ENCODE measurements around the gene RETREG1. TPM values are rescaled to one million over a fixed set of nuclear protein-coding genes. Genes with fewer than 3 reads are reported as not detected.
A peak's percentile ranks its signal among the peaks of the same experiment; 100 is the strongest.
"Not testable (repeated sequence)": the region's sequence is repeated elsewhere in the genome, so short reads cannot be mapped to it uniquely, and the experiment has no call there.

Gene RETREG1
- total RNA-seq, 2 donors from 2014 or later: 114 to 145 TPM

DNA sequence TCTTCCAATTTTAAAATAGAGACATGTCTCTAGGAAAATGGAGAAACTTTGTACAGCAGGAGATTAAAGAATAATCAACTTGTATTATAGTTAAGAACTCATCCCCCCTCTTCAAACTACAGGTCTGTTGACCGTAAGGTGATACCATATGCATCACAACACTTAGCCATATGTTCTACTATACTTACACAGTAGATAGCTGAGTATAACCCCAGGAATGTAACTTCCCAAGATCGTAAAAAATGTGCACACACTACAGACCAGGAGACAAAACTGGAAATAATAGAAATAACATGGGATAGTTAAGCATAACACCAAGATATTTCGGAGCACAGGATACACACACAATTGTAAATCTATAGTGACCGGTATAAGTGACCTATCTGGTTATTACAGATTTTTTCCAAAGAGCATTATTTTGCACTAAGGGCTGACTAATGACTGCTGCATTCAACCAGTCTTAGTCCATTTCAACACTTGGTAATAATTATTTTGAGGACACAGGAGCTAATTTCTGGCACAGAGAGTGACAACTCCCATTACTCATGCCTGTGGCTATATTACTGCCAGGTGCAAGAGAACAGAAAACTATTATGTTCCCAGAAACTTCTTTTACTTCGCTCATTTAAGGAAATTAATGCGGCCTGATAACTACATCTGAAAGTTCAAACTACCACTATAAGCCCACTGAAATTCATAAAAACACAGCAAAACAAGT lies 135.8 kb downstream of the RETREG1 start:
- no peak for ATAC-seq
- intact Hi-C loops (cut with DNase I): loop anchor here (10.0 kb wide), 2 partner anchors 74 to 704 kb away; no protein-coding TSS in a partner anchor
- DNase-seq: no peak

DNA sequence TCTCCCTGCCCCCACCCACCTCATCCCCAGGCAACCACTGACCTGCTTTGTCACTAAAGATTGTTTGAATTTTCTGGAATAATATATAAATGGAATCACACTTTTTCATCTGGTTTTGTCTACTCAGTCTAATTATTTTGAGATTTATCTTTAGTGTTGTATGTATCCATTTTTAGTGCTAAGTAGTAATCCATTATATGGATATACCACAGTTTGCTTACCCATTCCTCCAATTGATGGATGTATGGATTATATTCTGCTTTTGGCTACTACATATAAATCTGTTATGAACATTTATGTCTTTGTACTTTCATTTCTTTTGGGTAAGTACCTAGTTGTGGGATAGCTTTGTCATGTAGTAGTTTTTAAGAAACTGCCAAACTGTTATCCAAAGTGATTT lies 136.7 kb downstream of the RETREG1 start:
- intact Hi-C loops (cut with DNase I): loop anchor here (10.0 kb wide), 2 partner anchors 75 to 705 kb away; no protein-coding TSS in a partner anchor
- DNase-seq: no peak
- no peak for ATAC-seq

DNA sequence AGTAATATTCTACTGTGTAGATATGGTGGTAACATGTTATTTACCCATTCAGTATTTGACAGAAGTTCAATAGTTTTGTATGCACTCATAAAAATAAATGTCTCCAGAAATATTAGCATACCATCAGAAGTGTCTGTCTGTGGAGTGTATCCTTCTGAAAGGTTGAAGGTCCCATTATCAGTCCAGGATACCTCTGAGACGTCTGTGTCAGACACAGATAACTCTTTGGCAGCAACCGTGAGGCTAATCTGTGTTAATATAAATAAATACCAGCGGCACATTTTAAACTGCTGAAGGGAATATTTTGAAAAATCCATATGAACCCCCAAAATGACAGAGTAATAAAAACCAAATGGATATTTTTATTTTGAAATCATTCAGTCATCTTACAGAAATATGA lies 139.3 kb downstream of the RETREG1 start:
- ATAC-seq: no peak
- intact Hi-C loops (cut with DNase I): no loop called here
- no peak for DNase-seq

DNA sequence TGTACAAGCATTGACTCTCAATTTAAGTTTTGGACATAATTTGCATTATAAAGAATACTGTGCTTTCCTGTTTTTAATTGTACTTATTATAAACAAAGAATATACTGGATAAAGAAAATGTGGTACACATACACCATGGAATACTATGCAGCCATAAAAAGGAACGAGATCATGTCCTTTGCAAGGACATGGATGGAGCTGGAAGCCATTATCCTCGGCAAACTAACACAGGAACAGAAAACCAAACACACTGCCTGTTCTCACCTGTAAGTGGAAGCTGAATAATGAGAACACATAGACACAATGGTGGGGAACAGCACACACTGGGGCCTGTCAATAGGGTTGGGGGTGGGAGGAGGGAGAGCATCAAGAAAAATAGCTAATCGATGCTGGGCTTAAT lies 140.4 kb downstream of the RETREG1 start:
- ATAC-seq: not testable (repeated sequence)

DNA sequence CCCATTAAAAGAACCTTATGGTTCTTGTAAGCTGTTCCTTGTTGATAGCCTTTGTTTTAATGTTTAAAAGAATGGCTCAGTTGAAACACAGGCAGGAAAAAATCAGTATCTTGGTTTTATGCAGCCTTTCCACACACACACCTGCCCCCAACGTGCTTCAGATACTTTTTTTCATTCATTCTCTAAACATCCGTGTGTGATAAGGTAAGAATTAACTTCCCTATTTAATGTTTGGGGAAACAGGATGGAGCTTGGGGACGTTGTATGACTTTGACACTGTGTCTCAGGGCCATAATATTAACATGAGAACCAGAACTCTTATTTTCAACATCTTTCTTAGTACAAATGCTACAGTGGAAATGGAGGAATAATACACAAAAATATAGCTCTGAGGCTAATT lies 145.4 kb downstream of the RETREG1 start:
- DNase-seq (no peak), ATAC-seq (no peak)
- intact Hi-C loops (cut with DNase I): no loop called here

More for the DNA sequence above, 140.4 kb downstream of the RETREG1 start:
- DNase-seq; intact Hi-C loops (cut with DNase I): not testable (repeated sequence)

DNA sequence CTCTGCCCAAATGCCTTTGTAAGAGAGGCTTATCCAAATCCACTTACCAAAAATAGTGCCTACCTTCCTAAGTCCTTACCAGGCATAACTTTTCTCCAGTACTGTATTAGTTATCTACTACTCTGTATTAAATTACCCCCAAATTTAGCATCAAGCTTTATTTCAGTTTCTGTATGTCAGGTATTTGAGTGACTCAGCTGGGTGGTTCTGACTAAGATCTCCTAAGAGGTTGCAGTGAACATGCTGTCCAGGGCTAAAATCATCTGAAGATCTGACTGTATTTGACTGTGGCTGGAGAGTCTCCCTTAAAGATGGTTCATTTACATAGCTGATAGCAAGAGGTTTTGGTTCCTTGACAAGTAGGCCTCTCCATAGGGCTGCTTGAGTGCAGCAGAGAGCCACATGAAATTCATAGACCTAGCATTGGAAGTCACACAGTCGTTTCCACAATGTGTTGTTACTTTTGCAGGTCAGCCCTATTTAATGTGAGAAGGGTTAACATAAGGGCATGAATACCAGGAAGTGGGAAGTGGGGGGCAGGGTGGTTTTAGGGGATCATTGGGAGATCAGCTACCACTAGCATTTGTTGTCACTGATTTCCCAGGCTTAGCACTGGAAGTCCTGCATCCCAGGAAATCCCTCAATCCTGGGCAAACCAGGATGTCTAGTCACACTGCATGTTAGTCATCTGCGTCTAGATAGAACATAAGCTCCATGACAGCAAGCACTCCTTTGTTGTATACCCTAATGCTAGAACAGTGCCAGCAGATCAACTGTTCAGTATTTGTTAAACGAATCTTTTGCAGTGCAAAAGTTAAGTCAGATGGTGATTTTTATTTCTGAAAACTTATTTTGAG lies 149.2 kb downstream of the RETREG1 start:
- peak; percentile 16 to 39 for ATAC-seq

DNA sequence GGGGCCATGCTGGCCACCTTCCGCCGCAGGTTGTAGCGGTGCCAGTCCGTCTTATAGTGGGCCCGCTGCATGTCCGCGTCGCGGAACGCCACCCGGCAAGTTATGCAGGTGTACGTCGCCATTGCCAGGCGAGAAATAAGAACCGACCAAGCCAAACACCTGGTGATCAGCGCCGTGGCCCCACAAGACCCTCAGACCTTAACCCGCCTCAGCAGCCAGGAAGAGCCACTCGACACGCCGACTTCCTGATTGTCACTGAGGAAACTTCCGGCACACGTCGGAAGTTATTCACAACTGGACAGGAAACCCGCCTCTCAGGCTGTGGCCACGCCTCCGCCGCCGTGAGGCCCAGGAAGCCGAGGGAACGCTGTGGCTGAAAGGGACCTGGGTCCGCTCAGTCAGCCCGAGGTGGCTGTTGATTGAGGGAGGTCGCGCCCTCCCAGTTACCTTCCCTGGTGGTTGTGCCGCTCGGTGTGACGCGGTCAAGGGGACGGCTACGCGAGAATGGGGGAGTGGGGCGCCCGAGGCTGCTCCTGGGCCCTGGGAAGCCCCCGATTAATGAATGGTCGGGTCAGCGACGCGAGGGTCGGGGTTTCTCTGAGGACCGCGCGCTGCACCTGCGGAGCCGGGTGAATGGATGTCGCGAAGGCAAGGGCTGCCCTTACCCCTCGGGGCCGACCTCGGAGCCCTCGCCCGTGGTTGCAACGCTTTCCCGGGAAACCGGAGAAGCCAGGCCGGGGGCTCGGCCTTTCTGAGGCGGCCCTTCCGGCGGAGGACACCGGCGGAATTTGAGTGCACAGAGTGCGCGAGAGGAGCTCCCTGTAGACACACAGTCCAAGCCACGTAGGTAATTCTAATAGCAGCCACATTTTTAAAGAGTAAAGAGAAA lies 151.0 kb downstream of the RETREG1 start, which contains the start of gene ZNF622:
Gene ZNF622, minus strand, starts transcription at position 257 of the 889 bp plus-strand sequence. Its CDS starts 135 bp downstream, at position 122.
- DNase-seq (peak; percentile 94), ATAC-seq (peak; percentile 96)
- intact Hi-C loops (cut with DNase I): no loop called here

More for the DNA sequence above, 149.2 kb downstream of the RETREG1 start:
- no peak for DNase-seq
- intact Hi-C loops (cut with DNase I): no loop called here

DNA sequence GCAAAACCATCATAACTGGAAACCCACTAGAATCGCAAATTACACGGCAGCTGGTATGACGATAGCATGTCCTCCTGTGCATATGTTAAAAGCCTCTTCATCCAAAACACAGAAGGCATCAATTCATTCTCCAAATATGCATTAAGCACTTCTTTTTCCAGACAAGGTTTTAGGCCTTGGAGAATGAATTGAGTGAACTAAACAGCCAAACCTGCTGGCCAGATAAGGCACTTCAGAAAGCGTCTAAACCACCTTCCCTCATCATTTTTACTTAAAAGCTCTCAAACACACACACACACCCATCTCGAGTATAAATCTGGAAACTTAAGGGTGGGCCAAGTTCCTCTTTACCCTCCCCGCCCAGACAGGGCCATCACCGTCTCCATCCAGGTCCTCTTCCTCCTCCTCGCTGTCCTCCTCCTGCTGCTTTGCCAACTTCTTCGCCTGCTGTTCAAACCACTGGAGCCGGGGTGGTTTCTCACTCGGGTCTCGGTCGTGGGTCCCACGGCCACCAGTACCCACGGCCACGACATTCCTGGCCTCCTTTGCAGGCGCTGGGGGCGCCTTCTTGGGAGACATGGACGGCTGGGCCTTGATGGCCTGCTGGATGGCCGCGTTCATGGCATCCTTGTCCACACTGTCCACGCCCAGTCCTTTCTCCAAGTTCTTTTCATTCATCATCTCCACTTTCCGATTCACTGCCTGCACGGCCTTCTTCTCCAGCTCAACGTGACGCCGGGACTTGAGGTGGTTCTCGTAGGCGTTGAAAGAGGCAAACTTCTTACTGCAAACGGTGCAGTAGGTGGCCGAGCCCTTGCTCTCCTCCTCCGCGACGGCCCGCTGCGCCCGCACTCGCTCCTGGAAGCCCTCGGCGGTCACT lies 151.9 kb downstream of the RETREG1 start:
- no peak for DNase-seq
- intact Hi-C loops (cut with DNase I): no loop called here
- peak in 1 of 2 donors; percentile 1 for ATAC-seq

DNA sequence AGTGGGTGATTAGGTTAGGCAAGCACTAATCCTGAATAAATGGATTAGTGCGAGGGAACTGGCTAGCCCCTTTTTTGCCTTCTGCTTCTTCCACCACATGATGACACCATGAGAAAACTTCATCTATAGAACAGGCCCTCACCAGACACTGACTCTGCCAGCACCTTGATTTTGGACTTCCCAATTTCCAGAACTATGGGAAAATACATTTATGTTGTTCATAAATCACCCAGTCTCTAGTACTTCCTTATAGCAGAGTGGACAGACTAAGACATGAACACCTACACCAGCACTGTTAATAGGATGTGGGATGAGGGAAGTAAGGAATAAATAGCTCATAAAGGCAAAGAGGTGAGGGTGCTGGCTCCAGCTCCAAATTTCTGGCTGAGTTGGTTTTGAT lies 152.6 kb downstream of the RETREG1 start:
- DNase-seq: no peak
- ATAC-seq: no peak
- intact Hi-C loops (cut with DNase I): no loop called here

DNA sequence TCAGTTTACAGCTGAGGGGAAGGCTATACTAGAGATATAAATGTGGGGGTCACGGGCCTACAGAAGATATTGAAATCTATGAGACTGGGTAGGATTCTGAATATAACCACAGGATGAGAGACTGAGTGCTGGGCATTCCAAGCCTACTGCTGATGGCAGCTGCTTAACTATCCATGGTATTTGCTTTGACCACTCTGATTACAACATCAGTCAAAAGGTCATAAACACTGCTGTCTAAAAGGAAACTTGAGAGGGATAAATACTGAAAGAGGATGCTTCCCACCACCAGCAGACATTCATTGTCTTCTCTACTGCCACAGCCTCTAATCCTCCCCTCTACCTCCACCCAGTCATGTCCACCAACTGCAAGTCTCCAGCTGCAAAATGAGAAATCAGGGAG lies 155.0 kb downstream of the RETREG1 start:
- no peak for DNase-seq
- ATAC-seq: no peak
- intact Hi-C loops (cut with DNase I): no loop called here

DNA sequence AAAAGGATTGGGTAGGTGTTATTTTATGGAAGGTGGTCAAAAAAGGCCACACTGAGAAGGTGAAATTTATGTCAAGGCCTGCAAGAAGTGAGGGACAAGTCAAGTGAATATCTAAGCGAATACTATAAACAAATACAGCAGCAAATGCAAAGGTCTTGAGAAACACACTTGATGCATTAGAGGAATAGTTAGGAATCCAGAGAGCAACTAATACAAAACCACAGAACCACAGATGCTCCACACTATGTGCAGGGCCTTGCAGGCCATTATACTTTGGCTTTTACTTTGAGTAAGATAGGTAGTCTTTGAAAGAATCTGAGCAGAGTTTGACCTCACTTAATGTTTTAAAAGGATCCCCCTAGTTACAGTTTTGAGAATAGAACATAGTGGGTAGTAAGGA lies 155.8 kb downstream of the RETREG1 start:
- no peak for DNase-seq
- intact Hi-C loops (cut with DNase I): no loop called here
- no peak for ATAC-seq

DNA sequence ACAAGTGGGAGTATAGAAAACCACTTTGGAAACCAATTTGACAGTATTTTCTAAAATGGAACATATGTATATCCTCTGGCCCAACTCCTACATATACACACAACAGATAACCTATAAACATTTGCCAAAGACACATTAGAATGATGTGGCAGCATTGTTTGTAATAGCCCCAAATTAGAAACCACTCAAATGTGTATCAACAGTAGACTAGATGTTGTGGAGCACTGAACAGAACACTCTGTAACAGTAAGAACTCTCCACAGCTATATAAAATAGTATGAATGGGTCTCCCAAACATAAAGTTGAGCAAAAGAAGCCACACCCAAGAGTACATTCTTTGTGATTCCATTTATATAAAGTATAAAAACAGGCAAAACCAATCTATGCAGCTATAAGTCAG lies 157.3 kb downstream of the RETREG1 start:
- intact Hi-C loops (cut with DNase I): loop anchor here in 1 of 2 donors (5.0 kb wide), 1 partner anchor 297 kb away; no protein-coding TSS in a partner anchor
- peak; percentile 20 to 63 for ATAC-seq
- DNase-seq: no peak

DNA sequence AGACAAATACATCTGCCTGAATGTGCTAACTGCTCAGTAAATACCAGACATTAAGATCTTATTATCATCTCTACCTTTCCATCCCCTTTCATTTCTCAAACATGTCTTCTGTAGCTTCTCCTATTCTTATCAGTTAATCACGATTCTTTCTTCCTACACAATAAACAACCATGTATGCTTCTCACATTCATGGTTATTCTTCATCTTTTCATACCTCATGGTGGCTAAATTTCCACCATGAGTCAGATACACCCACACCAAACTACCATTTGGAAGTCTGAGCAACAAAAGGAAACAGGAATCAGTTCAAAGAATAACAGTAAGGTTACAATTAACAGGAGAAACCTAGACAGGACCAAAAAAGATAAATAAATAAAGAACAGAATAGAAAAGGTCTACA lies 158.9 kb downstream of the RETREG1 start:
- intact Hi-C loops (cut with DNase I): loop anchor here in 1 of 2 donors (5.0 kb wide), 1 partner anchor 296 kb away; no protein-coding TSS in a partner anchor
- ATAC-seq: no peak
- no peak for DNase-seq

DNA sequence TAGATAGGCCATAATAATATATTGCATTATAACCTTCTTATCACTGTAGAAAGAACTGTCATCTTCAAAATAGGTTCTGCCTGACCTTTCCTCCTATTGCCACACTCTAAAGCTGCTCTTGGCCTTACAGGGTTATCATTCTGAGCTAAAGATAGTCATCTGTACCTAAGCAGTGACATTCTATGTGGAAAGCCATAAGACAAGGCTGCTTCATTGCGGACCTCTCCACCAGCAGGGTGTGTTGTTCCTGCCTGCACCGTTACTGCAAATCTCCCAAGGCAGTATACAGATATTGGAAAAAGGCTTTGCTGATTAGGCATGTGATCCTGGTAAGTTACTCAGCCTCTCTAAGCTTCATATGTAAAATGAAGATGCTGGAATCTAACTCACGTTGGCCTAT lies 159.3 kb downstream of the RETREG1 start:
- DNase-seq (no peak), ATAC-seq (no peak)
- intact Hi-C loops (cut with DNase I): loop anchor here in 1 of 2 donors (5.0 kb wide), 1 partner anchor 295 kb away; no protein-coding TSS in a partner anchor

DNA sequence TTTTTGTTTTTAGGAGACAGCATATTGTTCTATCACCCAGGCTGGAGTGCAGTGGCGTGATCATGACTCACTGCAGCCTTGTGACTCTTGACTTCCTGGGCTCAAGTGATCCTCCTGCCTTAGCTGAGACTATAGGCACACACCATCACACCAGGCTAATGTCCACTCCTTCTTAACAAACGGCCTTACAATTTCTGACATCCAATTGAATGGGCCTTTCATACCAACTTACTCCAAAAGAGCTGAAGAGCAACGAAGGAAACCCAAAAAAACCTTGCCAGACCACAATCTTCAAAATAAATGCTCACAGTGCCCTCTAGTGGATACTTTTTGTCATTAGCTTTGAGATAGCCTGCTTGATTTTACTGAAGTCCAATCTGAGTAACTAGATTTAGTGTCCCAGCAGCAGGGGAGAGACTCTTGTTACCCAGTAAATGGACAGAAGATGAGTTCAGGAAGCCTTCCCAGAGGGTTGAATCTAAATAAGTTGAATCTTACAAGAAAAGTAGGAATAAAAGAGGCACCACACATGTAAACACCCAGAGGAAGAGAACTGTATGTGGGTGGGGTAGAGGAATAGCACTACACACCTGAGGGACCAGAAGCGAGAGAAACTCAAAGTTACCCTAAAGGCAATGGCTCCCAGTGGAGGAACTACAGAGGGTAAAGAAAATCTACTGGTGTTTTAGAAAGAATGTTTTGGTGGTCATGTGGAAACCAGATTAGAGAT lies 160.5 kb downstream of the RETREG1 start:
- intact Hi-C loops (cut with DNase I): loop anchor here in 1 of 2 donors (5.0 kb wide), 1 partner anchor 294 kb away; no protein-coding TSS in a partner anchor
- peak; percentile 39 for DNase-seq
- peak; percentile 48 to 89 for ATAC-seq

DNA sequence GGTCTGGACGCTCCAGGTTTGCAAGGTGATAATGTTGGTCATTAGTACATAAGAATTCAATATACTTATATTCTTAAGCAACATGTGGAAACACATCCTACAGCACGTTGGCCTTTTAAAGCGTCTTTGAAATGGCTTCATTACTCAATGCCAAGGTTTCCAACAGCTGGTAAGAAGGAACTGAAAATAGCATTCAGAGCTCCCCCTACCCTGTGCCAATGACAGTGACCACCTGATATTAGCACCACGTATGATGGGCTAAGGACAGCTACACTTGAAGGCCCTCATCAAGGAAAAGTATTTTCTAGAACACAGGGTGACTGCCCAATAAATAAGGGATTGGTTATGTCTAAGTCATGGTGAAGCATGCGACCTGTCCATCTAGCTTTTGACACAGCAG lies 161.1 kb downstream of the RETREG1 start:
- intact Hi-C loops (cut with DNase I): loop anchor here in 1 of 2 donors (5.0 kb wide), 1 partner anchor 293 kb away; no protein-coding TSS in a partner anchor
- peak in 1 of 2 donors; percentile 41 for ATAC-seq
- DNase-seq: no peak

DNA sequence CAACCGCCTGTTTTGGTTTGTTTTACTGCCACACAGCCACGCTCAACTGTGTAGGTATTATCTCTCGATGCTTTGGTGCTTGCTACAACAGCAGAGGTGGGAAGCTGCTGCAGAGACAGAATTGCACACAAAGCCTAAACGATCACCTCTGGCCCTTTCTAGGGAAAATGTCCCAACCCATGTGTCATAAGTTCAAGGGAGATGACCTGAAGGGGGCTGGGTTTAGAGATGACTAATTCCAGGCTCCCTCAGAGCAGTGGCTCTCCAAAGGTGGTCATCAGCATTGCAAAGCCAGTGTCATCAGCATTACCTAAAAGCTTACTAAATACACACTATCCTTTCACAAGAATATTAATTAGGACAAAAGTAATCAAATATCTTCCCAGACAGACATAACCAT lies 162.1 kb downstream of the RETREG1 start:
- ATAC-seq: no peak
- intact Hi-C loops (cut with DNase I): loop anchor here in 1 of 2 donors (5.0 kb wide), 1 partner anchor 292 kb away; no protein-coding TSS in a partner anchor
- DNase-seq: no peak
